Natural killer cell treated with Interleukin-12 subunit alpha and Interleukin-12 subunit beta and Interleukin-15 and Interleukin-18, amount 100 ng/mL, for 72 hours (primary cell): Measurements from ENCODE around the gene KRT3. TPM values are rescaled to one million over a fixed set of nuclear protein-coding genes. Genes with fewer than 3 reads are reported as not detected.
A peak's percentile ranks its signal among the peaks of the same experiment; 100 is the strongest.

Experiments
- ATAC-seq, 2 donors: fragments of 150-1000 bp; cut with Tn5 transposase in 1 of 2; sonication (Bioruptor Pico), chemical (Tn5 transposase) in 1 of 2; 2 replicates each; pipeline ENCODE4 v1.10.0; 2021
- DNase-seq: peaks from one replicate; pipeline ENCODE4 v3.0.0; 2022; ENCODE audit warnings: low spot score
- H3K27ac Mint-ChIP-seq, 2 donors: 1 replicate in 1 of 2; 2 replicates in 1 of 2; pipeline ENCODE4 v1.8.0; 2022; ENCODE audit warnings: mixed read lengths in 2 of 2, mild to moderate bottlenecking in 1 of 2, moderate library complexity in 1 of 2
- H3K27me3 Mint-ChIP-seq, 2 donors: 1 replicate in 1 of 2; 2 replicates in 1 of 2; pipeline ENCODE4 v1.8.0; 2022; ENCODE audit warnings: mixed read lengths in 2 of 2
- H3K36me3 Mint-ChIP-seq: one replicate; pipeline ENCODE4 v1.8.0; 2022; ENCODE audit warnings: mixed read lengths
- H3K4me1 Mint-ChIP-seq, 2 donors: 1 replicate in 1 of 2; 2 replicates in 1 of 2; pipeline ENCODE4 v1.8.0; 2022; ENCODE audit warnings: low read depth in 2 of 2, mixed read lengths in 2 of 2, mild to moderate bottlenecking in 1 of 2
- H3K4me3 Mint-ChIP-seq: one replicate; pipeline ENCODE4 v1.8.0; 2022; ENCODE audit warnings: mixed read lengths
- H3K9me3 Mint-ChIP-seq: 2 replicates; pipeline ENCODE4 v1.8.0; 2022; ENCODE audit warnings: mixed read lengths
- total RNA-seq, 2 donors: library from RNA; stranded (reverse); gene quantifications; one replicate each; pipeline ENCODE4 v1.2.3, GENCODE V29; 2022

KRT3 gene
- total RNA-seq, 2 donors from 2014 or later = not detected

- no peak overlapping the region for H3K27ac Mint-ChIP-seq
- H3K4me3 Mint-ChIP-seq = no peak overlapping the region
- no peaks in the 10 kb centered on the region for H3K4me1 Mint-ChIP-seq
- H3K27me3 Mint-ChIP-seq = peaks cover 16 to 29% of the 10 kb centered on the region in 2 donors
- ATAC-seq = peak in 1 of 2 donors; percentile 57
- no peaks in the 10 kb centered on the region for H3K9me3 Mint-ChIP-seq
- peak; percentile 69 for DNase-seq
- H3K36me3 Mint-ChIP-seq = no peaks in the 10 kb centered on the region
Observed at GRCh38 chr12:52741375-52742195, 54.3 kb downstream of the KRT3 start.

GRCh38 chr12:52740584-52740983 lies 55.3 kb downstream of the KRT3 start:
- H3K27me3 Mint-ChIP-seq = peaks cover 14 to 29% of the 10 kb centered on the region in 2 donors
- no peaks in the 10 kb centered on the region for H3K4me1 Mint-ChIP-seq
- no peak overlapping the region for H3K27ac Mint-ChIP-seq
- DNase-seq = no peak
- H3K9me3 Mint-ChIP-seq = no peaks in the 10 kb centered on the region
- no peak for ATAC-seq
- H3K4me3 Mint-ChIP-seq = no peak overlapping the region
- H3K36me3 Mint-ChIP-seq = no peaks in the 10 kb centered on the region

- ATAC-seq = no peak
- DNase-seq = no peak
- Mint-ChIP-seq H3K4me1 (no peaks in the 10 kb centered on the region), H3K4me3 (no peak overlapping the region), H3K9me3 (no peaks in the 10 kb centered on the region), H3K27me3 (peaks cover 14 to 28% of the 10 kb centered on the region in 2 donors), H3K36me3 (no peaks in the 10 kb centered on the region), H3K27ac (no peak overlapping the region)
Observed at GRCh38 chr12:52739963-52740362, 56.0 kb downstream of the KRT3 start.

Other genes starting within 250 kb of the KRT3 start
- not detected for gene KRT71, start 243.0 kb downstream of the KRT3 start, total RNA-seq
- not detected for gene KRT74, start 222.3 kb downstream of the KRT3 start, total RNA-seq
- gene KRT72, start 194.7 kb downstream of the KRT3 start, total RNA-seq = under 1 TPM in 1 of 2 donors, not detected in 1; 0.43 TPM
- gene KRT73, start 177.6 kb downstream of the KRT3 start, total RNA-seq = under 1 TPM in 1 of 2 donors, not detected in 1; 0.52 TPM
- gene KRT2, start 143.9 kb downstream of the KRT3 start, total RNA-seq = not detected
- gene KRT1, start 115.7 kb downstream of the KRT3 start, total RNA-seq = not detected
- gene KRT77, start 92.6 kb downstream of the KRT3 start, total RNA-seq = not detected
- not detected for gene KRT76, start 18.8 kb downstream of the KRT3 start, total RNA-seq
- gene KRT4, start 18.0 kb upstream of the KRT3 start, total RNA-seq = not detected
- gene KRT79, start 38.2 kb upstream of the KRT3 start, total RNA-seq = not detected
- gene KRT78, start 52.9 kb upstream of the KRT3 start, total RNA-seq = not detected
- gene KRT8, start 109.0 kb upstream of the KRT3 start, total RNA-seq = under 1 TPM in 1 of 2 donors, not detected in 1; 0.33 TPM
- under 1 TPM; 0.67 to 0.74 TPM for gene KRT18, start 153.0 kb upstream of the KRT3 start, total RNA-seq
- 100 to 1,000 TPM; 340 to 372 TPM for gene EIF4B, start 210.3 kb upstream of the KRT3 start, total RNA-seq